Body of pancreas (tissue), 4 donors: ENCODE results near the gene SNX19. TPM values are rescaled to one million over a fixed set of nuclear protein-coding genes. Genes with fewer than 3 reads are reported as not detected.

Experiments used
- ATAC-seq: fragments of 150-250 bp; one replicate; pipeline ENCODE4 v1.9.1; 2016
- DNase-seq, 4 donors: peaks; one replicate each; pipeline ENCODE4 v3.0.0-alpha.2; 2019
- H3K27ac ChIP-seq, 4 donors: fragments of 200-600 bp; sonication (generic); 1 replicate in 3 of 4; 2 replicates in 1 of 4; pipeline versions ENCODE4 v1.5.1 to v1.6.1; 2016 to 2019; ENCODE audit warnings: mild to moderate bottlenecking in 1 of 4, mixed read lengths in 1 of 4, moderate library complexity in 1 of 4
- H3K27me3 ChIP-seq, 2 donors: fragments of 200-600 bp; sonication (generic); one replicate each; pipeline ENCODE4 v1.6.0; 2016; ENCODE audit warnings: mild to moderate bottlenecking in 1 of 2
- H3K36me3 ChIP-seq, 2 donors: fragments of 200-600 bp; sonication (generic); replicated peaks in 1 of 2; 2 replicates each; pipeline ENCODE4 v1.5.1; 2016; ENCODE audit warnings: low read depth in 2 of 2; ENCODE audit not compliant: insufficient read depth in 1 of 2
- H3K4me1 ChIP-seq: fragments of 200-600 bp; sonication (generic); one replicate; pipeline ENCODE4 v1.6.0; 2016
- H3K4me3 ChIP-seq, 2 donors: fragments of 200-600 bp; sonication (generic); 1 replicate in 1 of 2; 2 replicates in 1 of 2; pipeline ENCODE4 v1.5.1; 2016 to 2019
- H3K9me3 ChIP-seq, 3 donors: fragments of 200-600 bp; sonication (generic); 1 replicate in 2 of 3; 2 replicates in 1 of 3; pipeline ENCODE4 v1.5.1; 2016
- POLR2A ChIP-seq, 3 donors: fragments of 450-650 bp; IDR thresholded peaks; one replicate each; pipeline ENCODE4 v1.6.1; 2016; ENCODE audit warnings: antibody characterized with exemption in 3 of 3, mild to moderate bottlenecking in 2 of 3
- WGBS, 2 donors: methylation state at CpG; one replicate each; pipeline ENCODE4 v1.1.5; 2017; 5-methylcytosine and 5-hydroxymethylcytosine counted together
- intact Hi-C: fragments of 100-400 bp; cut with DNase I; formaldehyde crosslinking; loops from one replicate; pipeline ENCODE4 v1.15.1; 2023
- total RNA-seq, 2 donors: library from RNA; depleted of rRNA; stranded (reverse); fragments of >200 nt; gene quantifications; one replicate each; pipeline ENCODE4 v1.1.0, GENCODE V29; 2016
- TF ChIP-seq, protein P1 (sequence below), 7 experiments: fragments of 450-650 bp in 4 of 7; fragments of 200-600 bp in 3 of 7; sonication (generic) in 3 of 7; IDR thresholded peaks; one replicate each; pipeline ENCODE4 v1.5.1; 2016 to 2019; ENCODE audit warnings: antibody characterized with exemption in 7 of 7

The SNX19 gene
- total RNA-seq, 2 donors from 2014 or later: 58.4 to 245 TPM

DNA sequence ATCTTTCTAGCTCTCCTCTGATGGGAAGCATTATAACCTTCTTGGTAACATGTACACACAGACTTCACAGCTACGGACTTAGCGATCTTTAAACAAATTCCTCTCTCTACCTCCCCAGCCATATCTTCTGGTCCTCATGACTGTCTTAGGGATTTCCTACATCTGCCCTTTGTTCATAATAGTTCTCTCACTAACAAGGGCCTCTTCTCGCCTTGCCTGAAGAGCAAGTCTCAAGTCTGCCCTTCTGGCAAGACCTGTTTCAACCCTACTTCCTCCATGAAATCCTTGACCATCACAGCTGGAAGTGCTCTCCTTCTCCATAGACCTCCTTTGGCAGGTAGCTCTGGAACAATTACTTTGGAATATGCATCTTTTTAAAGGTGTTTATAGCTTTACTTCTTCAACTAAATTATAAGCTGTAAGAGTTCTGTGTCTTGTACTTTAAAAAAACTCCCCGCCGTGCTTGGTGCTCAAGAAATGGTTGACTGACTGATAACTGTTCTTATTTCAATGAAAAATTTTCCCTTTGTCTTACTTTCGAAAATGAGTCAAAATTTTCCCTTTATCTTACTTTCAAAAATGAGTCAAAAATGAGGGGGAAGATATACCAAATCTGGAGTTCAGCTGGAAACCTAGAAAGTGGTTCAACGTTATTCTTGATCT lies 34.7 kb downstream of the SNX19 start:
- WGBS, 2 donors: 88 to 91% methylated on average over 7 of the region's 7 CpGs
- intact Hi-C loops: no loop called here
- ATAC-seq (no peak), DNase-seq (no peak)
- no peak for TF ChIP-seq POLR2A (IDR thresholded peaks at IDR 0.05)
- TF ChIP-seq, protein P1, sequence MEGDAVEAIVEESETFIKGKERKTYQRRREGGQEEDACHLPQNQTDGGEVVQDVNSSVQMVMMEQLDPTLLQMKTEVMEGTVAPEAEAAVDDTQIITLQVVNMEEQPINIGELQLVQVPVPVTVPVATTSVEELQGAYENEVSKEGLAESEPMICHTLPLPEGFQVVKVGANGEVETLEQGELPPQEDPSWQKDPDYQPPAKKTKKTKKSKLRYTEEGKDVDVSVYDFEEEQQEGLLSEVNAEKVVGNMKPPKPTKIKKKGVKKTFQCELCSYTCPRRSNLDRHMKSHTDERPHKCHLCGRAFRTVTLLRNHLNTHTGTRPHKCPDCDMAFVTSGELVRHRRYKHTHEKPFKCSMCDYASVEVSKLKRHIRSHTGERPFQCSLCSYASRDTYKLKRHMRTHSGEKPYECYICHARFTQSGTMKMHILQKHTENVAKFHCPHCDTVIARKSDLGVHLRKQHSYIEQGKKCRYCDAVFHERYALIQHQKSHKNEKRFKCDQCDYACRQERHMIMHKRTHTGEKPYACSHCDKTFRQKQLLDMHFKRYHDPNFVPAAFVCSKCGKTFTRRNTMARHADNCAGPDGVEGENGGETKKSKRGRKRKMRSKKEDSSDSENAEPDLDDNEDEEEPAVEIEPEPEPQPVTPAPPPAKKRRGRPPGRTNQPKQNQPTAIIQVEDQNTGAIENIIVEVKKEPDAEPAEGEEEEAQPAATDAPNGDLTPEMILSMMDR (IDR thresholded peaks at IDR 0.05): no peak
- H3K36me3 ChIP-seq: peaks cover 0 to 44% of the 10 kb centered on the region in 2 donors
- no peaks in the 10 kb centered on the region for H3K27me3 ChIP-seq
- H3K27ac ChIP-seq: no peak overlapping the region
- H3K9me3 ChIP-seq: no peaks in the 10 kb centered on the region
- no peak overlapping the region for H3K4me3 ChIP-seq
- H3K4me1 ChIP-seq: no peaks in the 10 kb centered on the region

DNA sequence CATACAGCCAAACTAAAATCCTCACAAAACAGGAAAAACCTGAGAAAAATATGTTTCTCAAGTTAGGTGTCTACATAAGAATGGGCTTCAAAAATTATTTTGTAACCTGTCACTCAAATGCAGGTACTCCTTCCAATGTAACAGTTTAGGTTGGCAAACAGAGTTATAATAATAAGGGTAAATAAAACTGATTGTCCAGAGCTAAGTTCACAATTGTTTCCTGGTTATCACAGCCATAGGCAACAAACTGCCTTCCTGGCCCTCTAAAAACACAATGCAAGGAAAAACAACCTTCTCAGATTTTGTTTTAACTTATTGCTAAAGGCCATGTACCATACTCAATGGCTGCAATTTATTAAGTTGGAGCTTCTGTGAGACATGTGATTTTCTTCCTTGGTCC lies 36.4 kb downstream of the SNX19 start:
- TF ChIP-seq, protein P1 (IDR thresholded peaks at IDR 0.05): no peak
- TF ChIP-seq POLR2A (IDR thresholded peaks at IDR 0.05): no peak
- Histone ChIP-seq H3K27me3 (no peaks in the 10 kb centered on the region), H3K27ac (no peak overlapping the region), H3K4me1 (no peaks in the 10 kb centered on the region), H3K36me3 (peaks cover 0 to 47% of the 10 kb centered on the region in 2 donors), H3K4me3 (no peak overlapping the region), H3K9me3 (no peaks in the 10 kb centered on the region)
- no peak for ATAC-seq
- DNase-seq: no peak
- intact Hi-C loops: no loop called here

DNA sequence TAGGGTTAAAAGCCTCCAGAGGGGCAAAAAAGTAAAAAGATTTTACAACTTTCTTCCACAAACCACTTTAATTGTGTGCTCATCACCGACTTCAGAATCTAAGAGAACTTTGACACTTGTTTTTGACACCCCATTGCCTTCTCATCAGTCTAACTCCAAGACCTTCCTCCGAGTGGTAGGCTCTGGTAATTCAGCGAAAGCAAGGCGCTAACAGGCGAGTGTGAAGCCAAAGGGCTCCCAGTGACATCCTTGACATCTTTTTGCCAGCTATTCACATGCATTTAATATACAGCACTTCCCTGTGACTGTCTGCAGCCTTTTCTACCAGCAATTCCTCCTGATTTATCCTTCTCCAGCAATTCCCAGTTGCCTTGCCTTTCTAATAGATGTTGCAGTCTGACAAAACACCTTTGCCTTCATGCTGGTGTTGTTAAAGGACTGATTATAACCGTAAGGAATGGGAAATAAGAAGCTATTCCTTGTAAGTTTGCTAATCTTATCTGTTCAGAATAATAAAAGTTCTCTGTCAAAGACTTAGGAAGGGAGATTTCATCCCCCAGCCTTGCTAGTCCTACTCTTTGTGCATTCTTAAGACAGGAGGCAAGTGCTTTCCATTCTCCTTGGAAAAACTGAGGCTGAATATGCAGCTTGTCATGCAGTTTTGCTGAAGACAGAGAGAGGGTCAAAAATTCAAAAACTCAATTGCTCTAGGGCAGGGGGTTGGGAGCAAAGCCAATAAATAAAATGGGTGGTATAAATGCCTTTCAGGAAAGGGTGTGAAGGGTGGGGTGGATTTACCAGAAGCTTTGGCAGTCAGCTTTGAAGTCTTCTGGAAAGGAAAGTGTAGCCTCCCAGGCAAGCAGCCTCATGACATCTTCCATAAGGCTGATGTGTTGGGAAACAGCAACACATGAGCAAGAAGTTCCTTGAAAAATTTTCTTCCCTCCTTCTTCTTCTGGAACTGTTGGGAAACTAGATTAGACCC lies 39.1 kb downstream of the SNX19 start:
- Histone ChIP-seq H3K9me3 (no peaks in the 10 kb centered on the region), H3K36me3 (peaks cover 0 to 42% of the 10 kb centered on the region in 2 donors), H3K27me3 (no peaks in the 10 kb centered on the region), H3K4me1 (no peaks in the 10 kb centered on the region), H3K27ac (no peak overlapping the region), H3K4me3 (no peak overlapping the region)
- ATAC-seq (peak; percentile 38), DNase-seq (no peak)
- WGBS, 2 donors: 76 to 79% methylated on average over 6 of the region's 6 CpGs
- no peak for TF ChIP-seq POLR2A (IDR thresholded peaks at IDR 0.05)
- TF ChIP-seq, protein P1 (IDR thresholded peaks at IDR 0.05): no peak
- intact Hi-C loops: no loop called here

DNA sequence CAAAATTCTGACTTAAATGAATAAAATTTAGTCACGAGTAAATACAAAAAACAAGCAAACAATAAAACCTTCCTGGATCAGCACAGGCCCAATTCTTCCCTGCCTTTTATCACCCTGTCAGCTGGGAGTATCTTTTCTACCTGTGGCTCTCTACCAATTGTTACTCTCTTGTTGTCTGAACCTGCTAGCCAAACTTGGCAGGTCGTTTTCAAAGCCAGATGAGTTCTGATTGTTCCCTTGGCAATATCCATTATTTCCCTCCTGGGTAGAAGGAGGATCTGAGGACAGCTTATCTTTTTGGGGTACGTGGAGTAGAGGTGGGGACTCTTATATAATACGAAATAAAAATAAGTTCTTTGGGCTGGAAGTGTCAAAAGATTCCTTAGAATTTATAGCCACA lies 40.2 kb downstream of the SNX19 start:
- H3K4me1 ChIP-seq: no peaks in the 10 kb centered on the region
- DNase-seq (no peak), ATAC-seq (no peak)
- 56 to 68% methylated on average over 4 of the region's 4 CpGs for WGBS, 2 donors
- no peaks in the 10 kb centered on the region for H3K9me3 ChIP-seq
- peaks cover 0 to 47% of the 10 kb centered on the region in 2 donors for H3K36me3 ChIP-seq
- intact Hi-C loops: no loop called here
- H3K4me3 ChIP-seq: no peak overlapping the region
- H3K27ac ChIP-seq: no peak overlapping the region
- TF ChIP-seq POLR2A (IDR thresholded peaks at IDR 0.05): no peak
- TF ChIP-seq, protein P1 (IDR thresholded peaks at IDR 0.05): no peak
- H3K27me3 ChIP-seq: no peaks in the 10 kb centered on the region
